NCI-H1048 (cell line): ENCODE results near the gene C17orf75.
"Not testable (repeated sequence)": the region's sequence is repeated elsewhere in the genome, so short reads cannot be mapped to it uniquely, and the experiment has no call there.

Experiments used
- DNase-seq: peaks from one replicate; lab custom pipeline; 2025; lab: John Stamatoyannopoulos, UW

The C17orf75 gene

GRCh38 chr17:32341857-32342602 is at the start of gene C17orf75:
C17orf75 (minus strand) TSS chr17:32342173; CDS start chr17:32342139, 34 bp downstream.
- no peak for DNase-seq

DNA sequence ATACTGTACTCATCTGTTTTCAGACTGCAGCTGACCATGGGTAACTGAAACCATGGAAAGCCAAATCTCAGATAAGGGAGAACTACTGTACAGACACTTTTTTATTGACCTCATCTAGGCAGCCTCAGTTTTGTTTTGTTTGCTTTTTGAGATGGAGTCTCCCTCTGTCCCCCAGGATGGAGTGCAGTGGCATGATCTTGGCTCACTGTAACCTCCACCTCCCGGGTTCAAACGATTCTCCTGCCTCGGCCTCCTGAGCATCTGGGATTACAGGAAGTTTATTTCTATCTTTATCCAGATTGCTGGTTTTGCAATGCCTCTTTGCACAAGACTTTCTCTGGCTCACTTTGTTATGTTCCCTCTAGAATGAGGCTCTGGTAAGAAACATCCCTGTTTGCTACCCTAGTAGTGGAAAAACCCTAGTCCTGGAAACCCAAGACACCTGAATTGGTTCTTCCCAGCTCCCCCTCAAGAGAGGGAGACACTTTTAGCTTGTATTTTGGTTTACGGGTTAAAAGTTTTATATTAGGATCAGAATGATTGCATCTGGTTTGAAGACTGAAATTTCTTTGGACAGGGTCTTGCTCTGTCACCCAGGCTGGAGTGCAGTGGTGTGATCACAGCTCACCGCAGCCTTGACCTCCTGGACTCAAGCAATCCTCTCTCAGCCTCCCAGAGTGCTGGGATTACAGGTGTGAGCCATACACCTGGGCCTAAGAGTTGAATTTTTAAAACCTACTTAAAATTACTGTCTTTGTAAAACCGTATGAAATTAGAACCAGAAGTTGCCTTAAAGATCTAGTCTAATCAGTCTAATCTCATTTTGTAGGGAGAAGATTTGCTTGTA is 46.9 kb upstream of the C17orf75 start:
- no peak for DNase-seq

- DNase-seq, result not testable (repeated sequence)
Observed at GRCh38 chr17:32388128-32388527, 46.2 kb upstream of the C17orf75 start.

GRCh38 chr17:32386844-32387243 is 44.9 kb upstream of the C17orf75 start:
- DNase-seq, result no peak

GRCh38 chr17:32385971-32386370 is 44.0 kb upstream of the C17orf75 start:
- no peak for DNase-seq

GRCh38 chr17:32385121-32385520 is 43.1 kb upstream of the C17orf75 start:
- no peak for DNase-seq

DNA sequence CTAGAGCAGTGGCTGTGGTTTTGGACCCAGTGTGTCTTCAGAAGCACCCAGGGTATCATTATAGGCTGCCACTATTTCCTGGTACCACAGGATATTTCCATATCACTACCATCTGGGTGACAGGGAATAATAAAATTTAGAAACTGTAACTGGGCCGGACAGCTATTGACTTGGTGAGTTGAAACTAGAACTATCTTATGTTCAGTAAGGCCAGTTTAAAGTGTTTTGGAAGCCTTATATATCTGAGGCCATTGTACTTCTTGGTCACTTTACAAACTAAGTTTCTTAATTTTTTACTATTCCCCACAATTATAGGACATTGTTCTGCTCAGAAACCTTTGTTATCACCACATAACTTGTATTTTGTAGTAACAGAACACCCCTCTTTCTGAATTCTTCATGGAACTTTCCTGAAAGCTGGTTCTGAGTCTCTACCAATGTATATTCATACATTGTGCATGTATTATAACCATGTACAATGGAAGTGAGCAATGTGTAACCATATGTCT is 42.0 kb upstream of the C17orf75 start:
- DNase-seq, result no peak

DNA sequence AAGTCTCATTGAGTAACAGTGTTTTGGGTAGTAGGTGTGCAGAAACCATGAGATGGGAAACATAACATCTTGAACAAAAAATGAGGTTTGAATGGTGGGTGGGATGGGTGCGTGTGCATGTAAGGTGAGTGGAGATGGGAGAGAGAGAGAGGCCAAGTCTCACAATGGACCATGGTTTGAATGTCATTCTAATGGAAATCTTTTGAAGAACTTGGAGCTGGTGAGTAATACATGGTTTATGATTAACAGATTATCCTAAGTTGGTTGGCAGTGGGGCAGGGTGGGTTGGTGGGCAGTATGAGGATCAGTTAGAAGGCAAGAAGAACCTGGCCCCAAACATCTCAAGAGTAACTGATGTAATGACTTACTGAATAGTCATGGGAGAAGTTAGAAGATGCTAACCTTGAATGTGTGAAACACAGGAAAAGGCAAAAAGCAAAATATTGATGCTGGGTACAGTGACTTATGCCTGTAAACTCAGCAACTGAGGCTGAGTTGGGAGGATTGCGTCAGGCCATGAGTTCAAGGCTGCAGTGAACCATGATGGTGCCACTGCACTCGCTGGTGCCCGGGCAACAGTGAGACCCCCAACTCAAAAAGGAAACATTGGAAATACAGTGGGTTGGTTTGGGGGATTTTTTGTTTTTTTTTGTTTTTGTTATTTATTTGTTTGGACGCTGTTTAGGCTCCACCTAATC is 40.7 kb upstream of the C17orf75 start:
- no peak for DNase-seq

DNA sequence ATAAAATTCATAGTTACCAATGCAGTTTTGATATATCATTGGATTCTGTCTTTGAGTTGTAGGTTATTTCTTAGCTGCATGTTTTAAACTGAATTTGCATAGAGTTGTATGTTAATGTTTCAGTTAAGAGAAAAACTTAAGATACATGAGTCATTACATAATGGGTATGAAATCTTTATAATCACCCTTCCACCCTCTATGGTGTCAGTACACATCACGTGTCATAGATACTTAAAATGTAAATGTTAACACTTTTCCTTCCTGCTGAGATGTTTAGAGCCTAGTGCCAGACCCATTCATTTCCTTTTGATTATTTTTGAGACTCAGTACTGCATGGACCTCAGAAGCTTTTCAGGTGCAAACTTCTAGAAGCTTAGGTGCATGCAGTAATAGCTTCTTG is 28.5 kb upstream of the C17orf75 start:
- no peak for DNase-seq

DNA sequence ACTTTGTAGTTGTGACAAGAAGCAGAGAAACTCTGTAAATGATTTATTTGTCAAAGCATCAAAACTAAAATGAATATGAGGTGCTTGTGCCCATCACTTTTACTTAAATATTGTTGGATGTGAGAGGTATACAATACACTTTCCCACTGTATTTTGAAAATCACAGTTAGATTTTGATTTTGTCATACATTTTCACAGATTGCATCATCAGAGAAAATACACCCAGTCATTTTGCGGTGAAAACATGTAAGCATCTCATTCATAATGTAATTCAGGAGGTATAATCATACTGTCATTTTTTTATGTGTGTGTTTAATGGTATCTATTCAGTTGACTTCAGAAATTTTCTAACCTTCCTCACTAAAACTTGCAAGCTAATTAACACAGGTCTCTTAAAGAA is 19.3 kb upstream of the C17orf75 start:
- no peak for DNase-seq

DNA sequence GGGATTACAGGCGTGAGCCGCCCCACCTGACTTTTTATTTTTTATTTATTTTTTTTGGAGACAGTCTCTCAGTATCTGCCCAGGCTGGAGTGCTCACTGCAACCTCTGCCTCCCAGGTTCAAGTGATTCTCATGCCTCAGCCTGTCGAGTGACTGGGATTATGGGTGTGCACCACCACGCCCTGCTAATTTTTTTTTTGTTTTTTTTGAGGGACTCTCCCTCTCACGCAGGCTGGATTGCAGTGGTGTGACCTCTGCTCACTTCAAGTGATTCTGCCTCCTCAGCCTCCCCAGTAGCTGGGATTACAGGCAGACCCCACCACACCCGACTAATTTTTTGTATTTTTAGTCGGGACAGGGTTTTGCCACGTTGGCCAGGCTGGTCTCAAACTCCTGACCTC is 15.6 kb upstream of the C17orf75 start:
- no peak for DNase-seq

DNA sequence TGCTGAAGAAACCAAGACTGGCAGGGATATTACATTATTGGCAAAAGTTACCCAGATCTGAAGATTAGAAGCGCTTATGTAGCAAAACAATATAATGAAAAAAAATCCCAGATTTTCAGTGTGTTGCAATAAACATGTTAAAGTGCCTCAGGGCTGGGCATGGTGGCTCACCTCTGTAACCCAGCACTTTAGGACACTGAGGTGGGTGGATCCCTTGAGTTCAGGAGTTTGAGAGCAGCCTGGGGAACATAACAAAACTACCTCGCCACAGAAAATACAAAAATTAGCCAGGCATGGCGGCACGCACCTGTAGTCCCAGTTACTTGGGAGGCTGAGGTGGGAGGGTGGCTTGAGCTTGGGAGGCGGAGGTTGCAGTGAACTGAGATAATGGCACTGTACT is 14.8 kb upstream of the C17orf75 start:
- no peak for DNase-seq

DNA sequence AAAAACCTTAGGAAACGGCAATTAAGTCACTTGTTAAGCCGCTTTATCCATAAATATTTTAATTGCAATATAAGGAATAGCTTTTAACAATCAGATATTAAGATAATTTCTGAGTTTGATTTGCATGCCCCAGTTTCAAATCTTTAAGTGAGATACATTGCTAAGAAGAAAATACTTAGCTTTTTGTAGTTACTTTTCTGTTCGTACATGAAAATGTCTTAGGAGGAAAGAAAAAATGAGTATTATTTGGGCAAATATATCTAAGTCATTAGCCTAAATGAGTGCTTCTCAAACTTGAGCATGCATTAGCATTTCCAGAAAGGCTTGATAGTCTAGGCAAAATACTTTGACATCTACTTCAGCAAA is 14.4 kb upstream of the C17orf75 start:
- DNase-seq, result no peak

- no peak for DNase-seq
Observed at GRCh38 chr17:32355649-32356377, 13.8 kb upstream of the C17orf75 start.

DNA sequence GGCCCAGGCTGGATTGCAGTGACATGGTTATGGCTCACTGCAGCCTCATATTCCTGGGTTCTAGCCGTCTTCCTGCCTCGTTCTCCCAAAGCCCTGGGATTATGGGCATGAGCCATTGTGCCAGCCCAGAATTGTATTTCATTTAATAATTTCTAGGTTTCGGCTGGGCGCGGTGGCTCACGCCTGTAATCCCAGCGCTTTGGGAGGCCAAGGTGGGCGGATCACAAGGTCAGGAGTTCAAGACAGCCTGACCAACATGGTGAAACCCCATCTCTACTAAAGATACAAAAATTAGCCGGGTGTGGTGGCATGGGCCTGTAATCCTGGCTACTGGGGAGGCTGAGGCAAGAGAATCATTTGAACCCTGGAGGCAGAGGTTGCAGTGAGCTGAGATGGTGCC is 10.8 kb upstream of the C17orf75 start:
- DNase-seq, result not testable (repeated sequence)

DNA sequence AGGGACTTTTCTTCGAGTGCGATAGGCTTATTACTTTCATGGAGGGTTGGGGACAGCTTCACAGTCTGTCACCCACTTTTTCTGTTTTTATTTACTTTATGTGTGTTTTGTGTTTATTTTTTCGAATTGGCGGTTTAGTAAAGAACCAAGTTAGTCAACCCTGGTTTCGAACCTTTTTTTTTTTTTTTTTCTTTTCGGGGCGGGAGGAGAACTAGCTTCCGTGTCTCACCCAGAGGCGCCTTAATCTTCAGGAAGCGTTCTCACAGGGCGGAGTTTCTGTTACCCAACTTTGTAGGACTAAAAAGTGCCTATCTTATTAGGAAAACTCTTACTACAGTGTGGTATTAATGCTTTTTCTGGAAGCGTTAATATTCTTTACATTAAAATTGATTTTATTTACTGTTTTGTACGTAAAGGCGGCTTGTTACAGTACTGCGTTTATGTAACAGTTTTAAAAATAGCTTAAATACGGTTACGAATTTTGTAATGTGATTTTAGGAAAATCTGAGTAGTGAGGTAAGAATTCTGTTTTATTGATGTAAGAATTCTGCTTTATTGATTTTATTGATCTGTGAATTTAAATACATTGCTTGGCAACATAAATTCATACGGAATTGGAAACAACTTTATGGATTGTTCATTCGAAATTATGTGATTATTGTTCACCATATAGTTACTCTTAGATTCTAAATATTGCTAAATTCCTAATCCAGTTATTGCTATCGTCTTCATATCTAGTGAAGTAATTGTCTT is 8.9 kb upstream of the C17orf75 start:
- DNase-seq, result no peak

- peak; percentile 90 for DNase-seq
Observed at GRCh38 chr17:32349854-32350665, 8.1 kb upstream of the C17orf75 start, which contains the start of gene ZNF207. ZNF207 (plus strand) TSS chr17:32350157; CDS start chr17:32350286, 129 bp downstream.

DNA sequence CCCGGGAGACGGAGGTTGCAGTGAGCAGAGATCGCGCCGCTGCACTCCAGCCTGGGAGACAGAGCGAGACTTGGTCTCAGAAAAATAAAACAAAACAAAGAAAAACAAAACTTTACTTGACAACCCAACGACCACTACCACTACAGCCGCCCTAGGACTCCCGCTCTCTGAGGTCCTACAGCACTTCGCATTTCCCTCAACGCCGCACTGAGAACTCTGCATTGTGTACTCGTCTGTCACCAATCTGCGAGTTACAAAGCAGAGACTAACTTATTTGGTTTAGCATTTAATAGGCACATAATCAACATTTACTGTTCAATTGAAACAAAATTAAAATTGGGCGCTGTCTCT is 7.5 kb upstream of the C17orf75 start:
- DNase-seq, result no peak

GRCh38 chr17:32348483-32348800 is 6.5 kb upstream of the C17orf75 start:
- no peak for DNase-seq

DNA sequence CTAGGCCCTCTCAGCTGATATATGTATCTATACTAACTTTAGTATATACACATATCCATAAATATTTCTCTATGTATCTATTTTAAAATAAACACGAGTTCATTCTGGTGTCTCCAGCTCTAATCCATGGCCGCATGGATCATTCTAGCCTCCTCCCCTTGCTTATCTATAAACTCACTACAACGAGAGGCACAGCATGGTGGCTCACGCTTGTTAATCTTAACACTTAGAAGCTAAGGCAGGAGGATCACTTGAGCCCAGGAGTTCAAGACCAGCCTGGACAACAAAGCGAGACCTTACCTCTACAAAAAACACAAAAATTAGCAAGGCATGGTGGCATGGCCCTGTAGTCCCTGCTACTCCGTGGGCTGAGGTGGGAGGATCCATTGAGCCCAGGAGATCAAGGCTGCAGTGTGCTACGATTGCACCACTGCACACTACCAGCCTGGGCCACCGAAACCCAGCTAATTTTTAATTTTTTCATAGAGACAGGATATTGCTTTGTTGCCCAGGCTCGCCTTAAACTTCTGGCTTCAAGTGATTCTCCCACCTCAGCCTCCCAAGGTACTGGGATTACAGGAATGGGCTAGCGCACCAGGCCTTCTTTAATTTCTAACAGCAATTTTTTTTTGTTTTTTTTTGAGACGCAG is 4.1 kb upstream of the C17orf75 start:
- no peak for DNase-seq
